WTC11 (cell line): ENCODE data around the gene KRT36. TPM values are rescaled to one million over a fixed set of nuclear protein-coding genes. Genes with fewer than 3 reads are reported as not detected.

Source experiments
- ATAC-seq: fragments of 200-7000 bp; cut with Tn5 transposase; 2 replicates; pipeline ENCODE4 v1.10.0; 2021; ENCODE audit warnings: mild to moderate bottlenecking, moderate library complexity
- CTCF ChIA-PET: fragments of 300-600 bp; sonication (Branson Sonifier 250); formaldehyde crosslinking; loops from one replicate; lab custom pipeline; 2021; ENCODE audit warnings: antibody characterized with exemption; lab: Charles Lee
- POLR2A ChIA-PET: fragments of 350-600 bp; sonication (Branson Sonifier 250); formaldehyde crosslinking; loops from one replicate; lab custom pipeline; 2021; ENCODE audit warnings: antibody characterized with exemption; lab: Charles Lee
- DNase-seq: peaks from one replicate; pipeline ENCODE4 v3.0.0; 2021; ENCODE audit warnings: low spot score
- H3K27ac Mint-ChIP-seq: 2 replicates; pipeline ENCODE4 v1.8.0; 2021; ENCODE audit warnings: mixed read lengths
- H3K27me3 Mint-ChIP-seq: 2 replicates; pipeline ENCODE4 v1.8.0; 2021; ENCODE audit warnings: low read depth, mild to moderate bottlenecking, moderate library complexity, mixed read lengths
- H3K36me3 Mint-ChIP-seq: 2 replicates; pipeline ENCODE4 v1.8.0; 2021; ENCODE audit warnings: mixed read lengths
- H3K4me1 Mint-ChIP-seq: 2 replicates; pipeline ENCODE4 v1.8.0; 2022; ENCODE audit warnings: mixed read lengths
- H3K4me3 Mint-ChIP-seq: 2 replicates; pipeline ENCODE4 v1.8.0; 2021; ENCODE audit warnings: mild to moderate bottlenecking, moderate library complexity, mixed read lengths
- H3K9me3 Mint-ChIP-seq: 2 replicates; pipeline ENCODE4 v1.8.0; 2021; ENCODE audit warnings: mixed read lengths
- AFF4 ChIP-seq: sonication (generic); formaldehyde crosslinking; IDR thresholded peaks from 2 replicates; pipeline ENCODE4 v1.8.1; 2023; ENCODE audit warnings: mild to moderate bottlenecking, missing genetic modification reagents, borderline replicate concordance
- ATF2 ChIP-seq: sonication (generic); formaldehyde crosslinking; IDR thresholded peaks from 2 replicates; pipeline ENCODE4 v1.8.1; 2022; ENCODE audit warnings: low read depth, missing genetic modification reagents, borderline replicate concordance
- EMX1 ChIP-seq: fragments of 250-450 bp; sonication (Bioruptor Pico); IDR thresholded peaks from 2 replicates; pipeline ENCODE4 v1.8.0; 2021; ENCODE audit warnings: mild to moderate bottlenecking
- ERG ChIP-seq: fragments of 250-450 bp; sonication (Bioruptor Pico); IDR thresholded peaks from 2 replicates; pipeline ENCODE4 v1.8.0; 2021; ENCODE audit warnings: mild to moderate bottlenecking
- ESRRA ChIP-seq: sonication (generic); formaldehyde crosslinking; IDR thresholded peaks from 2 replicates; pipeline ENCODE4 v1.8.1; 2022; ENCODE audit warnings: mild to moderate bottlenecking, missing genetic modification reagents, borderline replicate concordance
- GABPB1 ChIP-seq: sonication (generic); formaldehyde crosslinking; IDR thresholded peaks from 2 replicates; pipeline ENCODE4 v1.8.1; 2023; ENCODE audit warnings: mild to moderate bottlenecking, missing genetic modification reagents
- IRF2 ChIP-seq: sonication (generic); formaldehyde crosslinking; IDR thresholded peaks from 2 replicates; pipeline ENCODE4 v1.8.0; 2022; ENCODE audit warnings: low read depth, missing genetic modification reagents, borderline replicate concordance
- JAZF1 ChIP-seq: fragments of 250-450 bp; sonication (Bioruptor Pico); IDR thresholded peaks from 2 replicates; pipeline ENCODE4 v1.9.0; 2021; ENCODE audit warnings: moderate library complexity, mild to moderate bottlenecking, inconsistent platforms
- MLX ChIP-seq: sonication (generic); formaldehyde crosslinking; IDR thresholded peaks from 2 replicates; pipeline ENCODE4 v1.8.1; 2023; ENCODE audit warnings: mild to moderate bottlenecking, missing genetic modification reagents, moderate library complexity
- MXD4 ChIP-seq: fragments of 250-450 bp; sonication (Bioruptor Pico); IDR thresholded peaks from 2 replicates; pipeline ENCODE4 v1.8.0; 2021; ENCODE audit warnings: mild to moderate bottlenecking, moderate library complexity, borderline replicate concordance
- NFATC4 ChIP-seq: fragments of 250-450 bp; sonication (Bioruptor Pico); IDR thresholded peaks from 2 replicates; pipeline ENCODE4 v1.9.0; 2021; ENCODE audit warnings: mild to moderate bottlenecking
- PREB ChIP-seq: sonication (generic); formaldehyde crosslinking; IDR thresholded peaks from 2 replicates; pipeline ENCODE4 v1.8.1; 2022; ENCODE audit warnings: mild to moderate bottlenecking, missing genetic modification reagents, moderate library complexity, borderline replicate concordance
- SMAD3 ChIP-seq: sonication (generic); formaldehyde crosslinking; IDR thresholded peaks from 2 replicates; pipeline ENCODE4 v1.8.0; 2022; ENCODE audit warnings: missing genetic modification reagents, mild to moderate bottlenecking, borderline replicate concordance
- SOX15 ChIP-seq: fragments of 250-450 bp; sonication (Bioruptor Pico); IDR thresholded peaks from 2 replicates; pipeline ENCODE4 v1.9.0; 2021; ENCODE audit warnings: mild to moderate bottlenecking
- TEAD4 ChIP-seq: sonication (generic); formaldehyde crosslinking; IDR thresholded peaks from 2 replicates; pipeline ENCODE4 v1.8.0; 2022; ENCODE audit warnings: mild to moderate bottlenecking, missing genetic modification reagents
- ZNF219 ChIP-seq: sonication (generic); formaldehyde crosslinking; IDR thresholded peaks from 2 replicates; pipeline ENCODE4 v1.8.0; 2023; ENCODE audit warnings: missing genetic modification reagents, mild to moderate bottlenecking, borderline replicate concordance
- ZNF232 ChIP-seq: sonication (generic); formaldehyde crosslinking; IDR thresholded peaks from 2 replicates; pipeline ENCODE4 v1.8.0; 2022; ENCODE audit warnings: mild to moderate bottlenecking, missing genetic modification reagents
- ZNF281 ChIP-seq: sonication (generic); formaldehyde crosslinking; IDR thresholded peaks from 2 replicates; pipeline ENCODE4 v1.8.0; 2023; ENCODE audit warnings: mild to moderate bottlenecking, missing genetic modification reagents
- ZNF317 ChIP-seq: sonication (generic); formaldehyde crosslinking; IDR thresholded peaks from 2 replicates; pipeline ENCODE4 v1.8.1; 2023; ENCODE audit warnings: low read depth, mild to moderate bottlenecking, moderate library complexity, missing genetic modification reagents, borderline replicate concordance
- ZSCAN18 ChIP-seq: fragments of 250-450 bp; sonication (Bioruptor Pico); IDR thresholded peaks from 2 replicates; pipeline ENCODE4 v2.1.2; 2022; ENCODE audit warnings: mild to moderate bottlenecking, moderate library complexity
- total RNA-seq: library from RNA; stranded (reverse); gene quantifications from 3 replicates; pipeline ENCODE4 v1.2.3, GENCODE V29; 2021

The KRT36 gene
- total RNA-seq, 1 experiment from 2014 or later = not detected

GRCh38 chr17:41537614-41537954 lies 47.9 kb upstream of the KRT36 start (continued):
- no peak for TF ChIP-seq ERG (CRISPR knock-in tag)
- no peak for TF ChIP-seq MLX (CRISPR knock-in tag)
- TF ChIP-seq SOX15 = no peak
- TF ChIP-seq NFATC4 (CRISPR knock-in tag) = no peak
- no peak for TF ChIP-seq ATF2 (CRISPR knock-in tag)
- no peak for TF ChIP-seq SMAD3 (CRISPR knock-in tag)
- no peak for TF ChIP-seq JAZF1
- TF ChIP-seq GABPB1 (CRISPR knock-in tag) = no peak
- no peak for TF ChIP-seq ESRRA (CRISPR knock-in tag)
- no peak for TF ChIP-seq MXD4 (CRISPR knock-in tag)
- TF ChIP-seq, all 79 proteins: peak for 0

- ATAC-seq (no peak), DNase-seq (no peak)
- ChIA-PET POLR2A (interaction anchor here (0.6 kb wide), 1 partner anchor 890 kb away, joined by 3 read pairs; no protein-coding TSS in a partner anchor), CTCF (interaction anchor here (0.6 to 7.4 kb wide), 7 partner anchors 12 to 129 kb away, joined by 3 to 122 read pairs (median 5); no protein-coding TSS in a partner anchor)
- no peak overlapping the region for H3K27ac Mint-ChIP-seq
- no peaks in the 10 kb centered on the region for H3K27me3 Mint-ChIP-seq
- H3K9me3 Mint-ChIP-seq = no peaks in the 10 kb centered on the region
- no peaks in the 10 kb centered on the region for H3K36me3 Mint-ChIP-seq
- peaks cover 53% of the 10 kb centered on the region for H3K4me1 Mint-ChIP-seq
- no peak overlapping the region for H3K4me3 Mint-ChIP-seq
- TF ChIP-seq PREB (CRISPR knock-in tag) (no peak), ZSCAN18 (CRISPR knock-in tag) (no peak), AFF4 (CRISPR knock-in tag) (no peak), IRF2 (CRISPR knock-in tag) (no peak), ZNF281 (CRISPR knock-in tag) (no peak), TEAD4 (no peak), ZNF317 (CRISPR knock-in tag) (no peak), ZNF232 (CRISPR knock-in tag) (no peak), ZNF219 (no peak), EMX1 (CRISPR knock-in tag) (no peak)
These were observed 47.3 kb upstream of the KRT36 start for GRCh38 chr17:41536741-41537613.
